Glutamatergic neuron (in vitro differentiated cells): ENCODE data around the gene RAB11A. TPM values are rescaled to one million over a fixed set of nuclear protein-coding genes. Genes with fewer than 3 reads are reported as not detected.

ENCODE experiments used
- DNase-seq: peaks from one replicate; pipeline ENCODE4 v3.0.0; 2022
- H3K27ac Mint-ChIP-seq: one replicate; pipeline ENCODE4 v1.8.0; 2020; ENCODE audit warnings: mild to moderate bottlenecking, mixed read lengths, inconsistent platforms; ENCODE audit not compliant: unreplicated experiment
- H3K27me3 Mint-ChIP-seq: one replicate; pipeline ENCODE4 v1.8.0; 2020; ENCODE audit warnings: mild to moderate bottlenecking, moderate library complexity, mixed read lengths, inconsistent platforms; ENCODE audit not compliant: unreplicated experiment
- H3K36me3 Mint-ChIP-seq: one replicate; pipeline ENCODE4 v1.8.0; 2020; ENCODE audit warnings: mild to moderate bottlenecking, mixed read lengths, inconsistent platforms; ENCODE audit not compliant: unreplicated experiment
- H3K4me1 Mint-ChIP-seq: one replicate; pipeline ENCODE4 v1.8.0; 2020; ENCODE audit warnings: mild to moderate bottlenecking, low read depth, mixed read lengths, inconsistent platforms; ENCODE audit not compliant: unreplicated experiment
- H3K4me3 Mint-ChIP-seq: one replicate; pipeline ENCODE4 v1.8.0; 2020; ENCODE audit warnings: mild to moderate bottlenecking, mixed read lengths, inconsistent platforms; ENCODE audit not compliant: unreplicated experiment
- H3K9me3 Mint-ChIP-seq: one replicate; pipeline ENCODE4 v1.8.0; 2020; ENCODE audit warnings: mild to moderate bottlenecking, moderate library complexity, mixed read lengths, inconsistent platforms; ENCODE audit not compliant: unreplicated experiment
- total RNA-seq: library from RNA; stranded (reverse); fragmentation: NEBNext Ultra II Directional; extraction: Animal tissue kit (Norgen Biotek cat#: 25700); gene quantifications from one replicate; pipeline ENCODE4 v1.2.1, GENCODE V29; 2021; ENCODE audit not compliant: unreplicated experiment
- TF ChIP-seq, protein P1 (sequence below): fragments of 200-600 bp; sonication (generic); IDR thresholded peaks from one replicate; pipeline ENCODE4 v1.5.0; 2021; ENCODE audit not compliant: partially characterized antibody, unreplicated experiment

RAB11A gene
- total RNA-seq, 1 donor from 2014 or later = 197 TPM

GRCh38 chr15:65873256-65873655 lies 4.0 kb downstream of the RAB11A start:
- DNase-seq = no peak
- H3K4me1 Mint-ChIP-seq = peaks cover 3% of the 10 kb centered on the region
- peaks cover 18% of the 10 kb centered on the region for H3K27me3 Mint-ChIP-seq
- peaks cover 18% of the 10 kb centered on the region for H3K9me3 Mint-ChIP-seq
- no peak overlapping the region for H3K27ac Mint-ChIP-seq
- H3K36me3 Mint-ChIP-seq = no peaks in the 10 kb centered on the region
- TF ChIP-seq, protein P1, sequence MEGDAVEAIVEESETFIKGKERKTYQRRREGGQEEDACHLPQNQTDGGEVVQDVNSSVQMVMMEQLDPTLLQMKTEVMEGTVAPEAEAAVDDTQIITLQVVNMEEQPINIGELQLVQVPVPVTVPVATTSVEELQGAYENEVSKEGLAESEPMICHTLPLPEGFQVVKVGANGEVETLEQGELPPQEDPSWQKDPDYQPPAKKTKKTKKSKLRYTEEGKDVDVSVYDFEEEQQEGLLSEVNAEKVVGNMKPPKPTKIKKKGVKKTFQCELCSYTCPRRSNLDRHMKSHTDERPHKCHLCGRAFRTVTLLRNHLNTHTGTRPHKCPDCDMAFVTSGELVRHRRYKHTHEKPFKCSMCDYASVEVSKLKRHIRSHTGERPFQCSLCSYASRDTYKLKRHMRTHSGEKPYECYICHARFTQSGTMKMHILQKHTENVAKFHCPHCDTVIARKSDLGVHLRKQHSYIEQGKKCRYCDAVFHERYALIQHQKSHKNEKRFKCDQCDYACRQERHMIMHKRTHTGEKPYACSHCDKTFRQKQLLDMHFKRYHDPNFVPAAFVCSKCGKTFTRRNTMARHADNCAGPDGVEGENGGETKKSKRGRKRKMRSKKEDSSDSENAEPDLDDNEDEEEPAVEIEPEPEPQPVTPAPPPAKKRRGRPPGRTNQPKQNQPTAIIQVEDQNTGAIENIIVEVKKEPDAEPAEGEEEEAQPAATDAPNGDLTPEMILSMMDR = no peak
- H3K4me3 Mint-ChIP-seq = no peak overlapping the region

- Mint-ChIP-seq H3K36me3 (no peaks in the 10 kb centered on the region), H3K4me1 (peaks cover 3% of the 10 kb centered on the region), H3K9me3 (peaks cover under 1% of the 10 kb centered on the region), H3K4me3 (no peak overlapping the region), H3K27ac (no peak overlapping the region), H3K27me3 (peaks cover under 1% of the 10 kb centered on the region)
- TF ChIP-seq, protein P1 = no peak
- DNase-seq = no peak
Observed at GRCh38 chr15:65875458-65875857, 6.2 kb downstream of the RAB11A start.

GRCh38 chr15:65877749-65878148 lies 8.5 kb downstream of the RAB11A start:
- Mint-ChIP-seq H3K27ac (no peak overlapping the region), H3K36me3 (no peaks in the 10 kb centered on the region), H3K4me1 (peaks cover 1% of the 10 kb centered on the region), H3K4me3 (no peak overlapping the region), H3K9me3 (no peaks in the 10 kb centered on the region), H3K27me3 (no peaks in the 10 kb centered on the region)
- no peak for DNase-seq
- TF ChIP-seq, protein P1 = no peak

- TF ChIP-seq, protein P1 = no peak
- Mint-ChIP-seq H3K9me3 (no peaks in the 10 kb centered on the region), H3K27ac (no peak overlapping the region)
Observed at GRCh38 chr15:65881766-65882434, 12.6 kb downstream of the RAB11A start.

DNA sequence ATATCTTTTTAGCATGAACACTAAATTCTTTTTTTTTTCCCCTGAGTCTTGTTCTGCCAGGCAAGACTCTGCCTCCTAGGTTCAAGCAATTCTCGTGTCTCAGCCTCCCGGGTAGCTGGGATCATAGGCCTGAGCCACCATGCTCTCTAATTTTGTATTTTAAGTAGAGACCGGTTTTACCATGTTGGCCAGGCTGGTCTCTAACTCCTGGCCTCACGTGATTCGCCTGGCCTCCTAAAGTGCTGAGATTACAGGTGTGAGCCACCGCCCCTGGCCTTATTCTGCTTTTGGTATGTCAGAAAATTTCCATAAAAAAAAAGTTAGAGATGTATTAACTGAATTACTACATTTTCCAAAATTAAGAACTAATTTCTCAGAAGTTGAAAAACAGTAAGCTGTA lies 14.3 kb downstream of the RAB11A start:
- H3K4me1 Mint-ChIP-seq = peaks cover 4% of the 10 kb centered on the region
- H3K36me3 Mint-ChIP-seq = no peaks in the 10 kb centered on the region
- H3K27me3 Mint-ChIP-seq = no peaks in the 10 kb centered on the region
- no peak overlapping the region for H3K4me3 Mint-ChIP-seq
- no peaks in the 10 kb centered on the region for H3K9me3 Mint-ChIP-seq
- DNase-seq = no peak
- H3K27ac Mint-ChIP-seq = no peak overlapping the region
- TF ChIP-seq, protein P1 = no peak

More at GRCh38 chr15:65881766-65882434, 12.6 kb downstream of the RAB11A start:
- no peak for DNase-seq
- no peak overlapping the region for H3K4me3 Mint-ChIP-seq
- H3K27me3 Mint-ChIP-seq = no peaks in the 10 kb centered on the region
- no peaks in the 10 kb centered on the region for H3K36me3 Mint-ChIP-seq
- H3K4me1 Mint-ChIP-seq = peaks cover 4% of the 10 kb centered on the region
